HepG2 (cell line): ENCODE measurements around the gene SPX. TPM values are rescaled to one million over a fixed set of nuclear protein-coding genes. Genes with fewer than 3 reads are reported as not detected.

ENCODE experiments used
- ASH2L ChIP-seq: fragments of 300-600, 200-600 bp; sonication (generic); IDR thresholded peaks from 2 replicates; pipeline ENCODE4 v1.7.0; 2017; ENCODE audit warnings: low read depth, mild to moderate bottlenecking, moderate library complexity, mixed read lengths, low read length; ENCODE audit not compliant: insufficient read length
- ATF4 ChIP-seq, 2 experiments: fragments of 450-650 bp in 1 of 2; sonication (generic) in 1 of 2; formaldehyde crosslinking; IDR thresholded peaks; 2 replicates each; pipeline versions ENCODE4 v1.5.0 to v1.8.0; 2020 to 2022; ENCODE audit warnings: mild to moderate bottlenecking in 1 of 2, missing genetic modification reagents in 1 of 2
- HNRNPL ChIP-seq: fragments of 200-400 bp; formaldehyde crosslinking; IDR thresholded peaks from 2 replicates; pipeline ENCODE4 v1.6.1; 2017; ENCODE audit warnings: mild to moderate bottlenecking, low read depth, low read length
- IRF1 ChIP-seq: sonication (generic); formaldehyde crosslinking; IDR thresholded peaks from 2 replicates; pipeline ENCODE4 v1.4.0; 2020; ENCODE audit warnings: low read depth, mild to moderate bottlenecking, missing genetic modification reagents
- NR2F2 ChIP-seq: IDR thresholded peaks from 2 replicates; pipeline ENCODE4 v1.6.1; 2012; ENCODE audit warnings: low read depth, inconsistent platforms, borderline replicate concordance
- PHF20 ChIP-seq: sonication (generic); formaldehyde crosslinking; IDR thresholded peaks from 2 replicates; pipeline ENCODE4 v1.5.0; 2020; ENCODE audit warnings: mild to moderate bottlenecking, missing genetic modification reagents
- PREB ChIP-seq: sonication (generic); formaldehyde crosslinking; IDR thresholded peaks from 2 replicates; pipeline ENCODE4 v1.4.0; 2020; ENCODE audit warnings: missing genetic modification reagents
- PTBP1 ChIP-seq: fragments of 200-400 bp; formaldehyde crosslinking; IDR thresholded peaks from 2 replicates; pipeline ENCODE4 v1.6.1; 2018; ENCODE audit warnings: low read length, low read depth; ENCODE audit not compliant: poor library complexity, severe bottlenecking
- RBM39 ChIP-seq: fragments of 200-400 bp; formaldehyde crosslinking; IDR thresholded peaks from one replicate; pipeline ENCODE4 v1.6.1; 2018; ENCODE audit warnings: antibody characterized with exemption, mild to moderate bottlenecking, low read depth, low read length; ENCODE audit not compliant: poor library complexity, severe bottlenecking
- RORA ChIP-seq: sonication (generic); formaldehyde crosslinking; IDR thresholded peaks from 2 replicates; pipeline ENCODE4 v1.5.0; 2020; ENCODE audit warnings: mild to moderate bottlenecking, missing genetic modification reagents, moderate library complexity
- ZBTB26 ChIP-seq: IDR thresholded peaks from 2 replicates; pipeline ENCODE4 v1.6.1; 2016; ENCODE audit warnings: missing compliant biosample characterization, missing genetic modification reagents, borderline replicate concordance
- ZNF232 ChIP-seq: sonication (generic); formaldehyde crosslinking; IDR thresholded peaks from 2 replicates; pipeline ENCODE4 v1.4.0; 2020; ENCODE audit warnings: missing genetic modification reagents, borderline replicate concordance
- ZNF318 ChIP-seq: sonication (generic); formaldehyde crosslinking; IDR thresholded peaks from 2 replicates; pipeline ENCODE4 v1.4.0; 2020; ENCODE audit warnings: mild to moderate bottlenecking, missing genetic modification reagents
- polyA plus RNA-seq, 8 experiments: library from polyadenylated mRNA; depleted of rRNA in 3 of 8; stranded (reverse) in 7 of 8; unstranded in 1 of 8; fragments of >200 nt; fragmentation: Illumina TruSeq in 4 of 8; extraction: Trizol in 4 of 8; gene quantifications; 2 replicates each; pipeline versions ENCODE4 v1.2.1 to v1.2.3, GENCODE V29; 2011 to 2016; ENCODE audit warnings: low read depth in 4 of 8, missing spikeins in 1 of 8, mixed read lengths in 1 of 8; ENCODE audit not compliant: insufficient read depth in 1 of 8
- total RNA-seq, 5 experiments: library from RNA; depleted of rRNA; stranded (reverse); fragments of >200 nt; fragmentation: Illumina TruSeq; extraction: Trizol; gene quantifications; 2 replicates each; pipeline ENCODE4 v1.2.3, GENCODE V29; 2016; ENCODE audit warnings: low read depth in 1 of 5

SPX gene
- total and polyA plus RNA-seq, 2 of the 13 experiments (the other 11 are each of a cell fraction or from before 2014, with no cell fraction given): 0.07 to 0.16 TPM

GRCh38 chr12:21501258-21502163 is 24.6 kb upstream of the SPX start, which contains the start of the genes GOLT1B and RECQL (continued):
- TF ChIP-seq ZNF318 (no peak), ASH2L (peak; percentile 90), ZNF232 (peak; percentile 70; the same call in 1 of the 2 replicates), PTBP1 (no peak), RBM39 (no peak), IRF1 (CRISPR knock-in tag) (no peak), NR2F2 (peak; percentile 32; the same call in 1 of the 2 replicates), ATF4 (CRISPR knock-in tag; IDR thresholded peaks at IDR 0.05) (no peak), ZBTB26 (CRISPR knock-in tag) (0 out of 2 replicates have a peak, but pooled peaks have one; percentile 32), HNRNPL (no peak), PREB (CRISPR knock-in tag) (no peak), RORA (CRISPR knock-in tag) (no peak), PHF20 (peak; percentile 88)
